Hepatic stellate cell (primary cell): ENCODE measurements around the gene NF1.
"Not testable (repeated sequence)": the region's sequence is repeated elsewhere in the genome, so short reads cannot be mapped to it uniquely, and the experiment has no call there.

Source experiments
- DNase-seq: peaks from one replicate; pipeline ENCODE4 v3.0.0; 2011; ENCODE audit warnings: low spot score

The NF1 gene

GRCh38 chr17:31094600-31095235, at the start of gene NF1:
NF1 (plus strand) TSS chr17:31094977; CDS start chr17:31095310, 333 bp downstream.
- DNase-seq = peak; percentile 98

- not testable (repeated sequence) for DNase-seq
Measured at GRCh38 chr17:31046856-31047425, 47.8 kb upstream of the NF1 start.

DNA sequence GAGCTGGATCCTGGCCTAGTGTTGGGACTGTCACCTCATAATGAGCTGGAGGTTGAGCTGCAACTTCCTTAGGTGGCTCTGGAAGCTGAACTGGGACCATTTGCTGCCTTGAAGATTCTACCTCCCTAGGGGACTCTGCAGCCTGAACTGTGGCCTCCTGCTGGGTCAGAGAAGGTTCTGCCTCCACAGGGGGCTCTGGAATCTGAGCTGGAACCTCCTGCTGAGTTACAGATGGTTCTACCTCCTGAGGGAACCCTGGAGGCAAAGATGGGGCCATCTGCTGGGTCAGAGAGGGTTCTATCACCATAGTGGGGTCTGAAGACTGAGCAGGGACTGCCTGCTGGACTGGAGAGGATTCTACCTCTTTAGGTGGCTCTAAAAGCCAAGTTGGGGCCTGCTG, 46.6 kb upstream of the NF1 start:
- DNase-seq = no peak

GRCh38 chr17:31048780-31049179, 46.0 kb upstream of the NF1 start:
- DNase-seq = no peak

- no peak for DNase-seq
Measured at GRCh38 chr17:31050948-31051347, 43.8 kb upstream of the NF1 start.

DNA sequence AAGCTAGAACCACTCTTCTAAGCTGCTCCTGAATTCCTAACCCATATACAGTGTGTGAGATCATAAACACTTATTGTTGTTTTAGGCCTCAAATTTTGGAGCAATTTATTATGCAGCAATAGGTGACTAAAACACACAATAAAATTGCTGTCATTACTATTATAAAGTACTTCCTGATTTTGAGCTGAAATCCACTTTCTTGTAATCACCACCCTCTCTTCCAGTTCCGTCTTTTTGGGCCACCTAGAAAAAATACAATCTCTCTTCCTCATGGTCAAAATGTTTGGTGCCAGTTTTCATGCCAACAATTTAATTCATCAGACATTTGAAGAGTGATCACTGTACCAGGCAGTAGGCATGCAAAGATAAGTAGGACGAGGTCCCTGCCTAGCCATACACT, 43.3 kb upstream of the NF1 start:
- DNase-seq = no peak

DNA sequence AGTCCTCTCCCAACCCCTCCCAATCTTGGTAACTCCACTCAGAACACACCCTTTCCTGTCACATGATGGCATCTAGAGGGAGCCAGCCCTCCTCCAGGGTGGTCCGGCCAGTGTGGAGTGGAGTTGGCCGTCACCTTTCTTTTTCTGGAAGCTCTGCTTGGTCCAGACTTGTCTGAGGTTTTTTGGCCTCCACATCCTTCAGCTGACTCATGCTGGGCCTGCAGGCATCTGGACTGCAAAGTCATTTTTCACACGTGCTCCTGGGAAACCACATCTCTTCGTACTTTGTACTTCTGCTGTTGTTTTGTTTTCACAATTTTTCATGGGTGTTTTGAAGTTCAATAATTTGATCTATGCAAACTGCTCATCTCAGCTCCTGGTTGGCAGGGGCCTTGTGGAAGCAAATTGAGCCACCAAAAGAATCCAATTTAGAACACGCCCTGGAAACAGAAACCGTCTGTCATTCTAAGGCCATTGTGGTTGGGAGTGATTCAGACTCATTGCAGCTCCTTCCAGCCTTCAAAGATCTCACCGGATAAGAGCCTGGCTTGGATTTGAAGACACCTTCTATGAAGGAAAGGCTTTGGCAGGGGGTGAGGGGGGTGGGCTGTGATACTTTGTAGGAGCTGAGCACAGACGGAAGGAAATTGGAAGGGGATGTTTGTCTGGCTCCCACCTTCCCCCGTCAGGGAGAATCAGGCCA, 42.4 kb upstream of the NF1 start:
- DNase-seq = peak; percentile 83

DNA sequence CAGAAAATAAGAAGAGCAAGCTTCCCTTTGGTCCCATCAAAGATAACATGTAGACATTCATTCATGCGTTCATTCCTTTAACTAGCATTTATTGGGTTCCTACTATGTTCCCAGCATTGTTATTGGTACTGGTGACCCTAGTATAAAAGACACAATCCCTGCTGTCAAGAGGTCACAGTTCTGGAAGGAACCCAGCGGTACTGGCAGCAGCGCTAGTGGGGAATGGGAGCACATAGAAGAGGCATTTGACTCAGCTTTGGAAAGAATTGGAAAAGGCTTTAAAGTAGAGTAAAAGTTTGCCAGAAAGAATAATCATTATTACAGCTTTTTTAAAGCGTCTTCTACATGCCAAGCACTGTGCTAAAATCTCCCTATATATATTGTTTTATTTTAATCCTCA, 41.7 kb upstream of the NF1 start:
- DNase-seq = no peak

GRCh38 chr17:31054761-31055160, 40.0 kb upstream of the NF1 start:
- DNase-seq = no peak

GRCh38 chr17:31058976-31059375, 35.8 kb upstream of the NF1 start:
- no peak for DNase-seq

DNA sequence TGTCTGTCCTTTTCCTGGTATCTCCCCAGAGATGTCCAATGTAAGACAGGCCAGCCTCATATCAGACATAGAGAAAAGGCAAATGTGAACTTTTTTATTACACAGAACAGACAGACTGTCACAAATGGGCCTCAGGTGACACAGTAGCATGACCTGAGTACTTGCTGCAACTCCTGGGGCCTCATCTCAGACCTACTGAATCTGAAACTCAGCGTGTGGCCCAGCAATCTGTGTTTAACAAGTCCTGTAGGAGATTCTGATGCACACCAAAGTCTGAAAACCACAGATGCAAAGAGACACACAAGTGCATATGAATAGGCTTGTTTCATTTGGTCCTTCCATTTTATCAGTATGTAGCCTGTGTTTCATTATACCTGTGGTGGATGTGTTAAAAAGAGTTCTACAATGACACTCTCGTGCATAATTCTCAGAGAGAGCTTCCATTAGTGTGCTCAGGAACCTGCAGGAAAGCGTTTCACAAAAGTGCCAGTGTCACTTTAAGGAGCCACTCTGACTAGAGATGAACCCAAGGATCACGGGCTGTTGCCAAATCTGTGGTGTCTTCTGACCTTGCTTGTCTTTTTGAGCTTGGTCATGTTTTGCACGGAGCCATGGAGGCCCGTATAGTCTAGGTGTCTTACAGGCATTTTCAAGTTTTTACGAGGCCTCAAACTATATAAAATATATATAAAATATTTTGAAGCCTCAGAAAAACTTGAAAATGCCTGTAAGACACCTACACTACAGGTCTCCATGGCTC, 33.8 kb upstream of the NF1 start:
- DNase-seq = no peak

DNA sequence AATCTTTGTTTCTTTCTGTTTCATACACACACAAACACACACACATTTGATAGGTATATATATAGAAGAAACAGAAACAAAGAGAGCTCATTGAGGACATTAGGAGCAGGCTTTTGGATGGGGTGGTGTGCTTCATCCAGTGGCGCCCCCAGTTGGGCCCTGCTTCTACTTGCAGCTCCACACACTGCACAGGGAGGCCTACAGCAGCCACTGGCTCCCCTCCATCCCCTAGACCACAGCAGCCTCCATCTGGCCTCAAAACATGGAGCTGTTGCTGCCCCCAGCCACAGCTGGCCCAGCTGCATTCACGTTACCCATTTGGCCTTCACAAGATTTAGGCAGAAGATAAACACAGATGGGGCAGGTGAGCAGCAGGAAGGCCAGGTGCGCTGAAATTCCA, 33.1 kb upstream of the NF1 start:
- DNase-seq = no peak

GRCh38 chr17:31062346-31062745, 32.4 kb upstream of the NF1 start:
- DNase-seq = no peak

GRCh38 chr17:31064707-31065106, 30.1 kb upstream of the NF1 start:
- DNase-seq = no peak

DNA sequence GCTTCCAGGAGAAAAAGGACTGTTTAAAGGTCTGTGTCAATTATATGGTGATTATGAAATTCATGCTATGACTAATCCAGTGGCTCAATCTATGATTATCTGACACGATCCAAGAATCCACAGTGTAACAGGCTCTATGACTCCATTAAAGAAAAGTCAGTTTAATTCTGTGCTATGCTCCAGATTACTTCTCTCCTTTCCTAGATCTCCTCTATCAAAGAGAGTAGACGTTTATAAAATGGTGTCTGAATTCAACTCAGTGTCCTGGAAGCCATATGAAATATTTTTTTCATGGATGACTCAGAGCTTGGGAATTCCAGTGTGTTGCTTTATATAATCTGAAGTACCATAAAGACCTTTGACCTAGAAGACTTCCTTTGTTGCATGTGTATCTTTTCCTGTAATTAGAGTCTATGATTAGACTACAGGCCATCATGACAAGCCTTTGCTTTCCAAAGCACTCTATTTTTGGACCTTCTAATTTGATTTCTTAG, 27.0 kb upstream of the NF1 start:
- DNase-seq = peak; percentile 63

DNA sequence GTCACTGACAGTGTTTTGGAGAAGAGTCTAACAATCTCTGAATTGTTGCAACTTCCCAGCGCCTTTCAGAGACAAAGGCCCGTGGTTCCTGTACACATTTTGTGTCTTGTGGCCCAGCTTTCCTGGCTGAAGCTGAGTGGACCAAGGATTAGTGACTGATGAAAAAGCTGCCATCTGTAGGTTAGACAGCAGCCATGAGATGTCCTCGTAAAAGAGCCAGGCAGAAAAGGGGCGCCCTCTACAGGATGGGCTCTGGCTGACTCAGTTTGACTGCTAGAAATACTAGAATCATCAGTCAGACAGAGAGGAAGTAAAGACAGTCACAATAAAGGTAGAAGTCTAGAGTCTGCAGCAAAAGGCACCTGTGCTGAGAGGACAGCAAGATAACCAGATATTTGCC, 26.5 kb upstream of the NF1 start:
- peak; percentile 25 for DNase-seq

DNA sequence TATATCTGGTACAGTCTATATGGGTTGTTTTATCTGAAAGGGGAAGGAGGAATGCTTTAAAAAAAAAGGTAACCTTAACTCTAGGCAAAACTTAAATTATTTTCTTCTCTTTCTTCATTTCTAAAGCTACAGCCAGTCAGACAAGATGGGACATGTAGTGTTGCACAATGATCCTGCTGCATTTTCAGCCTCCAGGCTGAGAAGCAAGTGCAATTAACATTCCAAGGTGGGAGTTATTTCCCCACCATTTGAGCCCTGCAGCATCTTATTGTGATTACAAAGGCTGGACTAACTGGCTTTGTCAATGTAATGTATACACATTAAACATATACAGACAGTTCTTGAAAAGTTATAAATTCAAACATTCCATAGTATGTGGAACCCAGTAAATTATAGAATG, 22.6 kb upstream of the NF1 start:
- DNase-seq = no peak

GRCh38 chr17:31073411-31073810, 21.4 kb upstream of the NF1 start:
- no peak for DNase-seq

GRCh38 chr17:31074772-31075555, 19.8 kb upstream of the NF1 start:
- peak; percentile 22 for DNase-seq

GRCh38 chr17:31078290-31078689, 16.5 kb upstream of the NF1 start:
- no peak for DNase-seq

DNA sequence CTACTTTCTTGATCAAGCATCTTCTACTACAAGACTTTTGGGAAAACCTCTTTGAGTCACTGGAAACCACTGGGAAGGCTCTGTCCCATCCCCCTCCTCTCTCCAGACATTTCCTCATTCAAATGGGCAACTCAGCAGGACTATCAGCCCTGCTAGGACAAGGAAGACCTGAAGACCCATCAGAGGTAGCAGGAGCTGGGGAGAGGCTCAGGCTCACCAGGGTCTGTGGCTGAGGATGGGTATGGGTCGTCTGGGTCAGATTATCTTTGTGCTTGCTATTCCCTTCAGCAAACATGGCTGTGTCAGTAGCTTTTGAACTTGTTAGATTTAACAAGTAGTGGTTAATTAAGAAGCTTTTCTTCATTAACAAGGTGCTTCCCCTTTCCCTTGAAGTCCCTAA, 15.0 kb upstream of the NF1 start:
- DNase-seq = no peak

DNA sequence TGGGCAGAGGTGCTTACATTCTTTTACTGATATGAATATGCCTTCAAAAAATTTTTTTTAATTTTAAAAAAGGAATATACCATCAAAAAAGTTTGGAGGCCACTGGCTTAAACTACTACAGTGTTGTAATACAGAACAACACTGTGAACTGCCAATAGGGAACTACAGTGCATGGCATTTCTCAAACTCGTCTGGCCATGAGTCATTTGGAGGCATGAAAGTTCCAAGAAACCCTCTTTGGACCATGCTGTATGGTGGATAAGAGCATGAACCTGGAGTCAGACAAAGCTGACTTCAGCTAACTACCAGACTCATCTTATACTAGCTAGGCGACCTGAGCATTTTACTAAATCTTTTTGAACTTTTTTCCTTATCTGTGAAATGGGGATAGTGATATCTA, 9.2 kb upstream of the NF1 start:
- peak; percentile 41 for DNase-seq
